Endothelial cell of umbilical vein (primary cell): ENCODE measurements around the gene FANCC. TPM values are rescaled to one million over a fixed set of nuclear protein-coding genes. Genes with fewer than 3 reads are reported as not detected.

ENCODE experiments used
- BruUV-seq: library from RNA; stranded (reverse); fragments of 400-500 nt; replicated peaks from 2 replicates; lab custom pipeline; 2021; lab: Mats Ljungman, UMichigan
- CTCF ChIA-PET: fragments of 300-600, 350-600 bp; sonication (Branson Sonifier 250); formaldehyde crosslinking; loops from one replicate; lab custom pipeline; 2021; ENCODE audit warnings: antibody characterized with exemption, inconsistent platforms; lab: Charles Lee
- POLR2A ChIA-PET: fragments of 300-600, 350-600 bp; sonication (Branson Sonifier 250); formaldehyde crosslinking; loops from one replicate; lab custom pipeline; 2021; ENCODE audit warnings: antibody characterized with exemption, inconsistent platforms; lab: Charles Lee
- DNase-seq: peaks from one replicate; pipeline ENCODE4 v3.0.0-alpha.2; 2011; ENCODE audit warnings: low read depth, low spot score
- FAIRE-seq: peaks from 2 replicates; lab custom pipeline; 2011; peaks lifted over from hg19 to GRCh38; lab: Jason Lieb, UNC
- H2AFZ ChIP-seq: 2 replicates; pipeline ENCODE4 v1.6.0; 2012; ENCODE audit warnings: low read depth, low read length, control low read depth, inconsistent platforms
- H3K27ac ChIP-seq: 2 replicates; pipeline ENCODE4 v1.5.1; 2011; ENCODE audit warnings: low read depth, mild to moderate bottlenecking, control low read depth, low read length, moderate library complexity; ENCODE audit not compliant: insufficient read depth
- H3K27me3 ChIP-seq, 2 experiments: 2 replicates each; pipeline versions ENCODE4 v1.6.0 to v1.6.1; 2011; ENCODE audit warnings: low read length in 2 of 2, mixed read lengths in 1 of 2; ENCODE audit not compliant: control insufficient read depth in 2 of 2, insufficient read depth in 2 of 2
- H3K36me3 ChIP-seq, 2 experiments: 2 replicates in 1 of 2; 3 replicates in 1 of 2; pipeline ENCODE4 v1.5.1; 2011; ENCODE audit warnings: low read length in 2 of 2, mild to moderate bottlenecking in 1 of 2, moderate library complexity in 1 of 2; ENCODE audit not compliant: control insufficient read depth in 2 of 2, insufficient read depth in 2 of 2; ENCODE audit errors: extremely low read depth in 1 of 2
- H3K4me1 ChIP-seq: 3 replicates; pipeline ENCODE4 v1.5.1; 2011; ENCODE audit warnings: mild to moderate bottlenecking, low read length; ENCODE audit not compliant: control insufficient read depth, insufficient read depth; ENCODE audit errors: extremely low read depth
- H3K4me2 ChIP-seq: 2 replicates; pipeline ENCODE4 v1.6.1; 2011; ENCODE audit warnings: low read length, control low read depth, mixed read lengths; ENCODE audit not compliant: insufficient read depth
- H3K4me3 ChIP-seq, 3 experiments: fragments of 200-600 bp in 1 of 3; sonication (generic), shearing (Covaris generic) in 1 of 3; replicated peaks in 1 of 3; 2 replicates each; pipeline ENCODE4 v1.5.1; 2011 to 2016; ENCODE audit warnings: control low read depth in 3 of 3, low read length in 3 of 3, mild to moderate bottlenecking in 2 of 3, inconsistent platforms in 1 of 3, low read depth in 1 of 3, moderate library complexity in 1 of 3; ENCODE audit not compliant: insufficient read depth in 1 of 3
- H3K79me2 ChIP-seq: 2 replicates; pipeline ENCODE4 v1.6.0; 2012; ENCODE audit warnings: low read length, inconsistent platforms; ENCODE audit not compliant: control insufficient read depth, insufficient read depth
- H3K9ac ChIP-seq: replicated peaks from 2 replicates; pipeline ENCODE3; 2011; ENCODE audit warnings: low read length, control low read depth; ENCODE audit not compliant: insufficient read depth; ENCODE audit errors: extremely low read depth
- H3K9me1 ChIP-seq: replicated peaks from 3 replicates; pipeline ENCODE4 v1.6.0; 2011; ENCODE audit warnings: mild to moderate bottlenecking, low read length; ENCODE audit not compliant: control insufficient read depth, insufficient read depth; ENCODE audit errors: extremely low read depth
- H3K9me3 ChIP-seq: replicated peaks from 2 replicates; pipeline ENCODE4 v1.5.1; 2012; ENCODE audit warnings: low read length, inconsistent platforms; ENCODE audit not compliant: control insufficient read depth, insufficient read depth
- H4K20me1 ChIP-seq: replicated peaks from 2 replicates; pipeline ENCODE3; 2011; ENCODE audit warnings: mild to moderate bottlenecking, low read length; ENCODE audit not compliant: control insufficient read depth, insufficient read depth; ENCODE audit errors: extremely low read depth
- CTCF ChIP-seq, 2 donors: IDR thresholded peaks; 1 replicate in 1 of 2; 2 replicates in 1 of 2; pipeline ENCODE4 v1.5.1; 2011; ENCODE audit warnings: low read length in 2 of 2, mild to moderate bottlenecking in 2 of 2, moderate library complexity in 2 of 2, control low read depth in 1 of 2, inconsistent platforms in 1 of 2, low read depth in 1 of 2; ENCODE audit not compliant: insufficient read depth in 1 of 2; ENCODE audit errors: extremely low read depth in 1 of 2
- EZH2 ChIP-seq: IDR thresholded peaks from 2 replicates; pipeline ENCODE4 v1.6.1; 2012; ENCODE audit warnings: borderline replicate concordance, low read depth, mild to moderate bottlenecking, moderate library complexity, low read length, inconsistent platforms; ENCODE audit not compliant: severe bottlenecking
- FOS ChIP-seq: IDR thresholded peaks from 2 replicates; pipeline ENCODE4 v1.6.1; 2011; ENCODE audit warnings: mild to moderate bottlenecking, low read length, moderate library complexity, borderline replicate concordance; ENCODE audit not compliant: insufficient read depth
- GATA2 ChIP-seq: IDR thresholded peaks from 2 replicates; pipeline ENCODE4 v1.7.0; 2011; ENCODE audit warnings: low read depth, mild to moderate bottlenecking, moderate library complexity, mixed read lengths, low read length; ENCODE audit not compliant: insufficient read length, insufficient read depth
- JUN ChIP-seq: IDR thresholded peaks from 2 replicates; pipeline ENCODE4 v1.6.1; 2011; ENCODE audit warnings: borderline replicate concordance, low read depth; ENCODE audit not compliant: insufficient read length, insufficient read depth
- MAX ChIP-seq: IDR thresholded peaks from 2 replicates; pipeline ENCODE4 v1.6.1; 2011; ENCODE audit not compliant: insufficient read depth, insufficient read length
- MYC ChIP-seq: IDR thresholded peaks from one replicate; pipeline ENCODE4 v1.6.1; 2011; ENCODE audit warnings: mild to moderate bottlenecking, low read depth, low read length
- POLR2A ChIP-seq: IDR thresholded peaks from 2 replicates; pipeline ENCODE4 v1.6.1; 2012; ENCODE audit warnings: low read depth, mild to moderate bottlenecking, control low read depth, low read length
- POLR2AphosphoS5 ChIP-seq: IDR thresholded peaks from 2 replicates; pipeline ENCODE4 v1.6.1; 2012; ENCODE audit warnings: low read depth, mild to moderate bottlenecking, control low read depth, low read length, moderate library complexity; ENCODE audit not compliant: insufficient read depth
- dilution Hi-C: fragments of 300-500 bp; cut with MboI; formaldehyde crosslinking; loops from one replicate; pipeline ENCODE4 v1.15.0; 2019; ENCODE audit warnings: low sequenced_read_pairs; ENCODE audit not compliant: extremely low pct_ligation_motif_present
- intact Hi-C: fragments of 100-400 bp; cut with micrococcal nuclease; formaldehyde crosslinking; loops from one replicate; pipeline ENCODE4 v1.10.0; 2022
- polyA plus RNA-seq, 4 experiments: library from polyadenylated mRNA; depleted of rRNA in 3 of 4; stranded (reverse) in 3 of 4; unstranded in 1 of 4; fragments of >200 nt; gene quantifications; 2 replicates each; pipeline versions ENCODE4 v1.2.1 to v1.2.3, GENCODE V29; 2011 to 2012; ENCODE audit warnings: missing spikeins in 1 of 4
- total RNA-seq: library from RNA; stranded (reverse); gene quantifications from 2 replicates; pipeline ENCODE4 v1.2.3, GENCODE V29; 2021

FANCC gene
- total and polyA plus RNA-seq, 2 donors (not counting 3 experiments of a cell fraction or from before 2014, with no cell fraction given) = 5.7 to 13.1 TPM

GRCh38 chr9:95342571-95342970 is 25.1 kb upstream of the FANCC start:
- FAIRE-seq (no peak), DNase-seq (no peak)
- CTCF ChIA-PET = interaction anchor here (0.9 kb wide), 1 partner anchor 719 kb away, joined by 3 read pairs; no protein-coding TSS in a partner anchor
- H3K4me3 ChIP-seq = no peak overlapping the region
- intact Hi-C loops = no loop called here
- H3K9me3 ChIP-seq = no peaks in the 10 kb centered on the region
- dilution Hi-C loops = no loop called here
- no peaks in the 10 kb centered on the region for H3K36me3 ChIP-seq
- no peak overlapping the region for H3K4me2 ChIP-seq
- H3K27ac ChIP-seq = no peak overlapping the region
- H3K79me2 ChIP-seq = no peaks in the 10 kb centered on the region
- peaks cover 0 to 1% of the 10 kb centered on the region in 2 experiments for H3K27me3 ChIP-seq
- no peaks in the 10 kb centered on the region for H3K4me1 ChIP-seq
- H3K9me1 ChIP-seq = no peaks in the 10 kb centered on the region
- no peak overlapping the region for H3K9ac ChIP-seq
- no peaks in the 10 kb centered on the region for H4K20me1 ChIP-seq
- TF ChIP-seq JUN (no peak), FOS (no peak), GATA2 (no peak), POLR2AphosphoS5 (no peak), MAX (no peak), CTCF (IDR thresholded peaks at IDR 0.05; ENCODE audit: extremely low read depth in 1 of 2, insufficient read depth in 1 of 2, low read depth in 1 of 2, low read length in 2 of 2) (no peak), MYC (no peak), EZH2 (no peak), POLR2A (no peak)
- H2AFZ ChIP-seq = no peak overlapping the region
- no TSS peak for BruUV-seq
- POLR2A ChIA-PET = no interaction called here
